Testis (tissue), 3 donors: Measurements from ENCODE around the gene UBAP2. TPM values are rescaled to one million over a fixed set of nuclear protein-coding genes. Genes with fewer than 3 reads are reported as not detected.
A peak's percentile ranks its signal among the peaks of the same experiment; 100 is the strongest.

Experiments
- DNase-seq: peaks from one replicate; pipeline ENCODE4 v3.0.0-alpha.2; 2019
- H3K27ac ChIP-seq, 2 donors: fragments of 200-600 bp; sonication (generic); one replicate each; pipeline ENCODE4 v1.5.1; 2019
- H3K27me3 ChIP-seq: fragments of 200-600 bp; sonication (generic); one replicate; pipeline ENCODE4 v1.5.1; 2019
- H3K36me3 ChIP-seq: fragments of 200-600 bp; sonication (generic); one replicate; pipeline ENCODE4 v1.5.1; 2017; ENCODE audit warnings: low read depth; ENCODE audit errors: missing control alignments
- H3K4me1 ChIP-seq: fragments of 200-600 bp; sonication (generic); one replicate; pipeline ENCODE4 v1.5.1; 2019
- H3K4me3 ChIP-seq, 2 donors: fragments of 200-600 bp; sonication (generic); one replicate each; pipeline ENCODE4 v1.5.1; 2017 to 2019
- H3K9me3 ChIP-seq: fragments of 200-600 bp; sonication (generic); one replicate; pipeline ENCODE4 v1.5.1; 2017
- CTCF ChIP-seq, 3 experiments: fragments of 450-650 bp in 2 of 3; fragments of 200-600 bp in 1 of 3; sonication (generic) in 1 of 3; IDR thresholded peaks; one replicate each; pipeline ENCODE4 v1.5.1; 2016 to 2019; ENCODE audit warnings: antibody characterized with exemption in 3 of 3, mild to moderate bottlenecking in 2 of 3, moderate library complexity in 1 of 3
- POLR2A ChIP-seq: fragments of 450-650 bp; IDR thresholded peaks from one replicate; pipeline ENCODE4 v1.6.1; 2017; ENCODE audit warnings: antibody characterized with exemption, mild to moderate bottlenecking, moderate library complexity
- WGBS, 2 donors: methylation state at CpG; one replicate each; pipeline ENCODE4 v1.1.5; 2018; 5-methylcytosine and 5-hydroxymethylcytosine counted together
- intact Hi-C: fragments of 100-400 bp; cut with DNase I; formaldehyde crosslinking; loops from one replicate; pipeline ENCODE4 v1.15.1; 2023; ENCODE audit warnings: low total_unique reads
- polyA plus RNA-seq: library from polyadenylated mRNA; stranded (reverse); fragments of 350-450 nt; fragmentation: Illumina TruSeq; extraction: RNeasy Lipid Tissue Mini Kit (QIAGEN cat#74804); gene quantifications from one replicate; pipeline ENCODE4 v1.2.3, GENCODE V29; 2014; ENCODE audit warnings: low read depth, low replicate concordance; ENCODE audit not compliant: insufficient read depth
- total RNA-seq, 2 donors: library from RNA; depleted of rRNA; stranded (reverse); fragments of >200 nt; gene quantifications; one replicate each; pipeline ENCODE4 v1.2.3, GENCODE V29; 2016

Gene UBAP2
- total and polyA plus RNA-seq, 3 donors from 2014 or later, result 72.1 to 94.2 (median 78.5) TPM

DNA sequence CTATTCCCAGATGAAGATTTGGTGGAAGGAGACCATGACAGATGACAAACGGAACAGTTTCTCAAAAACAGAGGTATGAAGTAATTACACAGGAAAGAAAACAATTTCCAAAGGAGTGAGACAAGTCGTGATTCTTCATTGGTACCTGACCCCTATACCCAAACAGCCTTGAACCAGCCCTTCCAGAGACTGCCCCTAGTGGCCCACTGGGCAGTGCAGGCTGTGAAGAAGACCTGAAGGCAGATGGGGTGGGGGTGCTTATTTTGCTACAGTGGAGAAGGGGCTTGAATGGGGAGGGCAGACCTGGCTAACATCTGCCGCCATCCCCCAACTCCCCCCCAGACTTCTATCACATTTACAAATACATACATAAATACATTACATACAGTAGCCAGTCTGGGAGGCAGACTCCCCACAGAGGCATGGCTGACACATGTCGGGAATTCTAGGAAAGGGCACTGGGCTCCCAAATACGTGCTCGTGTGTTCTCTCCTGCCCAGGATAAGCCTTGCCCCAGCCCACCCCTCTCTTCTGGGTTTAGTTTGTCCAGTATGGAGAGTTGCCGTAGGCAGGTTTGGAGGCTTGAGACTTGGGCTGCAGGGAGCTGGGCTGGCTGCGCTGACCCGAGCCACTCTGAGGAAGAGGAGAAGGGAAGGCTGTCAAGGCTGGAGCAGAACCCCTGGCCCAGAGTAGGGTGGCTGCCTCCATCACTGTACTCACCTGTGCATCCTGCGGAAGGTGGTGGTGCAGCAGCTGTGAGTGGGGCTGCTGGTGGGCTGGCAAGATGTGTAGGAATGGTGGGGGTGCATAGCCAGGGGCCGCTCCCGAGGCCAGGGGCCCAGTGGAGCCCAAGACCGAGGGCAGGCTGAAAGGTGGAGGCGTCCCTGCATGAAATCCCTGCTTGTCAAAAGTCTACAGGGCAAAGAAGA, 126.5 kb downstream of the UBAP2 start:
- no peak overlapping the region for H3K4me3 ChIP-seq
- no peaks in the 10 kb centered on the region for H3K36me3 ChIP-seq
- no peaks in the 10 kb centered on the region for H3K27me3 ChIP-seq
- WGBS, 2 donors, result 82 to 86% methylated on average over 11 to 14 of the region's 14 CpGs
- H3K4me1 ChIP-seq, result peaks cover 14% of the 10 kb centered on the region
- intact Hi-C loops, result no loop called here
- TF ChIP-seq CTCF (IDR thresholded peaks at IDR 0.05) (peak in 2 of 3 experiments; percentile 40 to 56), POLR2A (no peak)
- no peak for DNase-seq
- no peaks in the 10 kb centered on the region for H3K9me3 ChIP-seq
- H3K27ac ChIP-seq, result no peak overlapping the region

DNA sequence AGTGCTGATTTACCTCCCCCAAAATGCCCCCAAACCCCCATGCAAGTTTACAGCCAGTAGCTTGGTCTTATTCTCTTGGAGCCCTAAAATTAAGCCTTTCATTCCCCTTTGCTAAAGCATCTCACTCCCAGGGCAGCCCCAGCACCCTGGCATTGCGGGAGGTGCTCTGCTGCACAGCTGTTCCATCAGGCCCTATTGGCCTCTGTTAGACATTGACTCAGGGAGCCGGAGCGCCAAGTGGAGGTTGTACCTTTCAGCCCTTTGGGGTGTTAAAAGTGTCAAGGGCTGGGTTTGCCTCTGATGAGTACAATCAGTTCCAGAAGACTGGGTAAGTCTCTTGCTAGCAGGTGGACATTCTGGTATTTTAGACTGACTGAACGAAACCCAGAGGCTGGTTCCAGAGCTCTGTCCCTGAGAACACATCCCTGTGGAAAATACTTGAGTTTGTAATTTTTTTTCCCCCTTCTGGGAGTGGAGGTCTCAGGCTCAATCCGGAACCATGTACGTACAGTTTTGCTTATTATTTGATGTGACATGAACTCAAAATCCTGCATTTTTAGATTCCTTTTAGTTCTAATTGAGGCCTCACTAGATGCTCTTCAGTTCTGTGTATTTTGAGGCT, 129.3 kb downstream of the UBAP2 start:
- no peak overlapping the region for H3K27ac ChIP-seq
- intact Hi-C loops, result no loop called here
- no peak overlapping the region for H3K4me3 ChIP-seq
- DNase-seq, result no peak
- no peak for TF ChIP-seq POLR2A
- TF ChIP-seq CTCF (IDR thresholded peaks at IDR 0.05), result no peak
- no peaks in the 10 kb centered on the region for H3K36me3 ChIP-seq
- H3K27me3 ChIP-seq, result no peaks in the 10 kb centered on the region
- no peaks in the 10 kb centered on the region for H3K9me3 ChIP-seq
- 84 to 89% methylated on average over 4 to 6 of the region's 6 CpGs for WGBS, 2 donors
- no peaks in the 10 kb centered on the region for H3K4me1 ChIP-seq

DNA sequence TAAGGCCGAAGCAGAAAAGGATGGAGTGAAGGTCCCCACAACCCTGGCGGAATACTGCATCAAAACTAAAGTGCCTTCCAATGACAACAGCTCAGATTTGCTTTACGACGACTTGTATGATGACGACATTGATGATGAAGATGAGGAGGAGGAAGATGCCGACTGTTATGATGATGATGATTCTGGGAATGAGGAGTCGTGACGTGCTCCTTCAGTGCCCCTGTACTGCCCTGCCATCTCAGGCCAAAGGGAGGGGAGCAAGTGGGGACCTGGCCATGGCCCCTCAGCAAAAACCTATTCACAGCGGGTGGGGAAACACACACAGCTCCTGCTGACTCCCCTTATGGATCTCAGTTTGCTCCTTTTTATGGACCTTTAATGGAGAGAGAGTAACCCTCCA, 131.7 kb downstream of the UBAP2 start:
- Histone ChIP-seq H3K36me3 (no peaks in the 10 kb centered on the region), H3K27me3 (no peaks in the 10 kb centered on the region), H3K4me1 (no peaks in the 10 kb centered on the region), H3K4me3 (no peak overlapping the region), H3K27ac (no peak overlapping the region), H3K9me3 (no peaks in the 10 kb centered on the region)
- intact Hi-C loops, result no loop called here
- TF ChIP-seq CTCF (IDR thresholded peaks at IDR 0.05) (no peak), POLR2A (no peak)
- WGBS, 2 donors, result 93 to 97% methylated on average over 9 of the region's 9 CpGs
- no peak for DNase-seq

GRCh38 chr9:33914887-33915628, 133.6 kb downstream of the UBAP2 start:
- TF ChIP-seq POLR2A, result no peak
- TF ChIP-seq CTCF (IDR thresholded peaks at IDR 0.05), result no peak
- Histone ChIP-seq H3K4me3 (no peak overlapping the region), H3K36me3 (no peaks in the 10 kb centered on the region), H3K9me3 (no peaks in the 10 kb centered on the region), H3K27ac (no peak overlapping the region), H3K27me3 (no peaks in the 10 kb centered on the region), H3K4me1 (no peaks in the 10 kb centered on the region)
- 94 to 98% methylated on average over 3 of the region's 3 CpGs for WGBS, 2 donors
- intact Hi-C loops, result no loop called here
- no peak for DNase-seq
